Measurements from ENCODE around the gene SERTAD2. TPM values are rescaled to one million over a fixed set of nuclear protein-coding genes. Genes with fewer than 3 reads are reported as not detected.

SERTAD2 gene
- total and polyA plus RNA-seq, 2 donors (not counting 3 experiments of a cell fraction or from before 2014, with no cell fraction given), result 5.5 to 11.2 TPM

DNA sequence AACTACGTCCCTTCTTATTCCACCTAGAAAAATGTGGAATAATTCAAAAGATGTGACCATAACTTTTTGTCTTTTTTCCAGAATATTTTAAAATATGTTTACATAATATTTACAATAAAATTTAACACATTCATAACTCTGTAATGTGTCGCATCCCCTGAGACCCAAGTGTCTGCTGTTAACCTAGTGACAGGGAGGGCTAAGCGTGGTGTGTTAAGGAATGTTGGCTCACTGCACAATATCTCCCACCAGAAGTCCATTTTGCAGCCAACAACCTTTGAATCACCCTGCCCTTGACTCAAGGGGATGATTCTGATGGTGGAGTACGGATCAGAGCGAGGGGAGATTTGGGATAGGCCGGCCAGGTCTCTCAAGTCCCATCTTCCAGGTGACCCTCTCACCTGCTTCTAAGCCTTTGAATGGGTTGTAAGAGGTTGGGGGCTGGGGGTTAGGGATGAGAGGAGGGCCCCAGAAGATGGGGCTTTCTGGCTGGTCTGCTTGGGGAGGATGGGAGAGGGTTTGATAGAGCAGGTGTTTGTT, 43.3 kb downstream of the SERTAD2 start:
- no TSS peak for BruUV-seq (replicated peaks)
- H3K9me3 ChIP-seq (replicated peaks; ENCODE audit: control insufficient read depth, insufficient read depth, low read length), result no peaks in the 10 kb centered on the region
- no peak overlapping the region for H2AFZ ChIP-seq (ENCODE audit: low read depth, low read length)
- no peak overlapping the region for H3K9ac ChIP-seq (replicated peaks; ENCODE audit: extremely low read depth, insufficient read depth, low read length)
- H3K36me3 ChIP-seq (ENCODE audit: control insufficient read depth in 2 of 2, extremely low read depth in 1 of 2, insufficient read depth in 2 of 2, low read length in 2 of 2), result no peaks in the 10 kb centered on the region
- H3K79me2 ChIP-seq (ENCODE audit: control insufficient read depth, insufficient read depth, low read length), result no peaks in the 10 kb centered on the region
- intact Hi-C loops (cut with micrococcal nuclease) (no loop called here), dilution Hi-C loops (cut with MboI; ENCODE audit: extremely low pct_ligation_motif_present, low sequenced_read_pairs) (no loop called here)
- no peaks in the 10 kb centered on the region for H3K9me1 ChIP-seq (replicated peaks; ENCODE audit: control insufficient read depth, extremely low read depth, insufficient read depth, low read length)
- no peak for TF ChIP-seq POLR2AphosphoS5 (IDR thresholded peaks at IDR 0.05; ENCODE audit: insufficient read depth, low read depth, low read length)
- TF ChIP-seq GATA2 (IDR thresholded peaks at IDR 0.05; ENCODE audit: insufficient read depth, insufficient read length, low read depth, low read length), result no peak
- TF ChIP-seq, protein P1, sequence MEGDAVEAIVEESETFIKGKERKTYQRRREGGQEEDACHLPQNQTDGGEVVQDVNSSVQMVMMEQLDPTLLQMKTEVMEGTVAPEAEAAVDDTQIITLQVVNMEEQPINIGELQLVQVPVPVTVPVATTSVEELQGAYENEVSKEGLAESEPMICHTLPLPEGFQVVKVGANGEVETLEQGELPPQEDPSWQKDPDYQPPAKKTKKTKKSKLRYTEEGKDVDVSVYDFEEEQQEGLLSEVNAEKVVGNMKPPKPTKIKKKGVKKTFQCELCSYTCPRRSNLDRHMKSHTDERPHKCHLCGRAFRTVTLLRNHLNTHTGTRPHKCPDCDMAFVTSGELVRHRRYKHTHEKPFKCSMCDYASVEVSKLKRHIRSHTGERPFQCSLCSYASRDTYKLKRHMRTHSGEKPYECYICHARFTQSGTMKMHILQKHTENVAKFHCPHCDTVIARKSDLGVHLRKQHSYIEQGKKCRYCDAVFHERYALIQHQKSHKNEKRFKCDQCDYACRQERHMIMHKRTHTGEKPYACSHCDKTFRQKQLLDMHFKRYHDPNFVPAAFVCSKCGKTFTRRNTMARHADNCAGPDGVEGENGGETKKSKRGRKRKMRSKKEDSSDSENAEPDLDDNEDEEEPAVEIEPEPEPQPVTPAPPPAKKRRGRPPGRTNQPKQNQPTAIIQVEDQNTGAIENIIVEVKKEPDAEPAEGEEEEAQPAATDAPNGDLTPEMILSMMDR (IDR thresholded peaks at IDR 0.05; ENCODE audit: extremely low read depth in 1 of 2, insufficient read depth in 1 of 2, low read depth in 1 of 2, low read length in 2 of 2), result no peak
- TF ChIP-seq MYC (IDR thresholded peaks at IDR 0.05; ENCODE audit: low read depth, low read length), result no peak
- TF ChIP-seq JUN (IDR thresholded peaks at IDR 0.05; ENCODE audit: borderline replicate concordance, insufficient read depth, insufficient read length, low read depth), result no peak
- TF ChIP-seq FOS (IDR thresholded peaks at IDR 0.05; ENCODE audit: borderline replicate concordance, insufficient read depth, low read length), result no peak
- TF ChIP-seq, protein P2, sequence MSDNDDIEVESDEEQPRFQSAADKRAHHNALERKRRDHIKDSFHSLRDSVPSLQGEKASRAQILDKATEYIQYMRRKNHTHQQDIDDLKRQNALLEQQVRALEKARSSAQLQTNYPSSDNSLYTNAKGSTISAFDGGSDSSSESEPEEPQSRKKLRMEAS (IDR thresholded peaks at IDR 0.05; ENCODE audit: insufficient read depth, insufficient read length), result no peak
- no peak for TF ChIP-seq POLR2A (IDR thresholded peaks at IDR 0.05; ENCODE audit: low read depth, low read length)
- no peak for TF ChIP-seq EZH2 (IDR thresholded peaks at IDR 0.05; ENCODE audit: borderline replicate concordance, low read depth, low read length, severe bottlenecking)
- ChIA-PET CTCF (interaction anchor here (1.8 kb wide), 1 partner anchor 11 kb away, joined by 9 read pairs; no protein-coding TSS in a partner anchor), POLR2A (no interaction called here)
- peaks cover 0 to 2% of the 10 kb centered on the region in 2 experiments for H3K27me3 ChIP-seq (ENCODE audit: control insufficient read depth in 2 of 2, insufficient read depth in 2 of 2, low read length in 2 of 2)
- no peak overlapping the region for H3K4me2 ChIP-seq (ENCODE audit: insufficient read depth, low read length)
- no peak overlapping the region for H3K27ac ChIP-seq (ENCODE audit: insufficient read depth, low read depth, low read length)
- H4K20me1 ChIP-seq (replicated peaks; ENCODE audit: control insufficient read depth, extremely low read depth, insufficient read depth, low read length), result no peaks in the 10 kb centered on the region
- H3K4me3 ChIP-seq (replicated peaks in 1 of 3; ENCODE audit: insufficient read depth in 1 of 3, low read depth in 1 of 3, low read length in 3 of 3), result no peak overlapping the region
- DNase-seq (ENCODE audit: low read depth, low spot score) (no peak), FAIRE-seq (no peak)
- H3K4me1 ChIP-seq (ENCODE audit: control insufficient read depth, extremely low read depth, insufficient read depth, low read length), result no peaks in the 10 kb centered on the region

All from endothelial cell of umbilical vein (primary cell).